ENCODE results near the gene CDH16.

CDH16 gene

DNA sequence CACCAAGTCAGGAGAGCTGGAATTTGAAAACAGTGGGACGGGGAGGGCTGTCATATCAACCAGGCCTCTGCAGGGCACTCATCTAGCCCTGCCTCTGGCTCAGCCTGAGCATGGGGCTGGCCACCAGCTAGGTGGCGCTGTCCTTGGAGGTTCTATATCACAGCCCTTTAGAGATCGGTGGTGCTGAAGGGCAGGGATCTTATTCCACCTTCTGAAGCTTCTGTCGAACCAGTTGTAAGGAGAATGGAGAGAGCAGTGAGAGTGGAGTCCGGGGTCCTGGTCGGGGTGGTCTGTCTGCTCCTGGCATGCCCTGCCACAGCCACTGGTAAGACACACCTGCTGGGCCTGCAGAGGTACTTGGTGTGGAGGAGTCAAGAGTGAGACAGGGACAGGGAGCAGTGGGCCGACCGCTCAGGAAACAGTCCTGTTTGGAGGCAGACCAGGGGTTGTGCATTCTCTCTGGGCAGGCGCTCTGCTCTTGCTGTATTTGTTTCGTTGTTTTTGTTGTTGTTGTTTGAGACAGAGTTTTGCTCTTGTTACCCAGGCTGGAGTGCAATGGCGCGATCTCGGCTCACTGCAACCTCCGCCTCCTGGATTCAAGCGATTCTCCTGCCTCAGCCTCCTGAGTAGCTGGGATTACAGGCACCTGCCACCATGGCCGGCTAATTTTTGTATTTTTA is 42.5 kb upstream of the CDH16 start, which contains the start of gene CES3 (continued):
- TF ChIP-seq ZBTB8A (tag by site-specific recombination; IDR thresholded peaks at IDR 0.05): peak; percentile 44
- TF ChIP-seq YY2 (tag by site-specific recombination; IDR thresholded peaks at IDR 0.05): no peak
- TF ChIP-seq SP2 (tag by site-specific recombination; IDR thresholded peaks at IDR 0.05): no peak
- TF ChIP-seq ZNF785 (tag by site-specific recombination; IDR thresholded peaks at IDR 0.05): no peak
- TF ChIP-seq KLF16 (tag by site-specific recombination; IDR thresholded peaks at IDR 0.05): no peak
- no peak for TF ChIP-seq ZNF571 (tag by site-specific recombination; IDR thresholded peaks at IDR 0.05)
- TF ChIP-seq, protein P1, sequence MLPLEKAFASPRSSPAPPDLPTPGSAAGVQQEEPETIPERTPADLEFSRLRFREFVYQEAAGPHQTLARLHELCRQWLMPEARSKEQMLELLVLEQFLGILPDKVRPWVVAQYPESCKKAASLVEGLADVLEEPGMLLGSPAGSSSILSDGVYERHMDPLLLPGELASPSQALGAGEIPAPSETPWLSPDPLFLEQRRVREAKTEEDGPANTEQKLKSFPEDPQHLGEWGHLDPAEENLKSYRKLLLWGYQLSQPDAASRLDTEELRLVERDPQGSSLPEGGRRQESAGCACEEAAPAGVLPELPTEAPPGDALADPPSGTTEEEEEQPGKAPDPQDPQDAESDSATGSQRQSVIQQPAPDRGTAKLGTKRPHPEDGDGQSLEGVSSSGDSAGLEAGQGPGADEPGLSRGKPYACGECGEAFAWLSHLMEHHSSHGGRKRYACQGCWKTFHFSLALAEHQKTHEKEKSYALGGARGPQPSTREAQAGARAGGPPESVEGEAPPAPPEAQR (tag by site-specific recombination; IDR thresholded peaks at IDR 0.05): no peak
- no peak for TF ChIP-seq TCF7L2 (IDR thresholded peaks at IDR 0.05; ENCODE audit: borderline replicate concordance, low read depth, low read length)
- TF ChIP-seq, protein P2, sequence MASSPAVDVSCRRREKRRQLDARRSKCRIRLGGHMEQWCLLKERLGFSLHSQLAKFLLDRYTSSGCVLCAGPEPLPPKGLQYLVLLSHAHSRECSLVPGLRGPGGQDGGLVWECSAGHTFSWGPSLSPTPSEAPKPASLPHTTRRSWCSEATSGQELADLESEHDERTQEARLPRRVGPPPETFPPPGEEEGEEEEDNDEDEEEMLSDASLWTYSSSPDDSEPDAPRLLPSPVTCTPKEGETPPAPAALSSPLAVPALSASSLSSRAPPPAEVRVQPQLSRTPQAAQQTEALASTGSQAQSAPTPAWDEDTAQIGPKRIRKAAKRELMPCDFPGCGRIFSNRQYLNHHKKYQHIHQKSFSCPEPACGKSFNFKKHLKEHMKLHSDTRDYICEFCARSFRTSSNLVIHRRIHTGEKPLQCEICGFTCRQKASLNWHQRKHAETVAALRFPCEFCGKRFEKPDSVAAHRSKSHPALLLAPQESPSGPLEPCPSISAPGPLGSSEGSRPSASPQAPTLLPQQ (tag by site-specific recombination; IDR thresholded peaks at IDR 0.05): no peak
- no peak for TF ChIP-seq ZNF473 (tag by site-specific recombination; IDR thresholded peaks at IDR 0.05)
- peak; percentile 83 for TF ChIP-seq ZBTB17 (tag by site-specific recombination; IDR thresholded peaks at IDR 0.05)
- TF ChIP-seq MYNN (tag by site-specific recombination; IDR thresholded peaks at IDR 0.05; ENCODE audit: borderline replicate concordance): no peak
- TF ChIP-seq ZNF354C (tag by site-specific recombination; IDR thresholded peaks at IDR 0.05; ENCODE audit: borderline replicate concordance, low read depth): no peak
- TF ChIP-seq EGR2 (tag by site-specific recombination; IDR thresholded peaks at IDR 0.05; ENCODE audit: low read depth): no peak
- no peak for TF ChIP-seq ZNF596 (tag by site-specific recombination; IDR thresholded peaks at IDR 0.05)
- TF ChIP-seq IKZF3 (tag by site-specific recombination; IDR thresholded peaks at IDR 0.05): 0 out of 2 replicates have a peak, but pooled peaks have one; percentile 23
- TF ChIP-seq PRDM6 (tag by site-specific recombination; IDR thresholded peaks at IDR 0.05): no peak
- TF ChIP-seq, protein P3, sequence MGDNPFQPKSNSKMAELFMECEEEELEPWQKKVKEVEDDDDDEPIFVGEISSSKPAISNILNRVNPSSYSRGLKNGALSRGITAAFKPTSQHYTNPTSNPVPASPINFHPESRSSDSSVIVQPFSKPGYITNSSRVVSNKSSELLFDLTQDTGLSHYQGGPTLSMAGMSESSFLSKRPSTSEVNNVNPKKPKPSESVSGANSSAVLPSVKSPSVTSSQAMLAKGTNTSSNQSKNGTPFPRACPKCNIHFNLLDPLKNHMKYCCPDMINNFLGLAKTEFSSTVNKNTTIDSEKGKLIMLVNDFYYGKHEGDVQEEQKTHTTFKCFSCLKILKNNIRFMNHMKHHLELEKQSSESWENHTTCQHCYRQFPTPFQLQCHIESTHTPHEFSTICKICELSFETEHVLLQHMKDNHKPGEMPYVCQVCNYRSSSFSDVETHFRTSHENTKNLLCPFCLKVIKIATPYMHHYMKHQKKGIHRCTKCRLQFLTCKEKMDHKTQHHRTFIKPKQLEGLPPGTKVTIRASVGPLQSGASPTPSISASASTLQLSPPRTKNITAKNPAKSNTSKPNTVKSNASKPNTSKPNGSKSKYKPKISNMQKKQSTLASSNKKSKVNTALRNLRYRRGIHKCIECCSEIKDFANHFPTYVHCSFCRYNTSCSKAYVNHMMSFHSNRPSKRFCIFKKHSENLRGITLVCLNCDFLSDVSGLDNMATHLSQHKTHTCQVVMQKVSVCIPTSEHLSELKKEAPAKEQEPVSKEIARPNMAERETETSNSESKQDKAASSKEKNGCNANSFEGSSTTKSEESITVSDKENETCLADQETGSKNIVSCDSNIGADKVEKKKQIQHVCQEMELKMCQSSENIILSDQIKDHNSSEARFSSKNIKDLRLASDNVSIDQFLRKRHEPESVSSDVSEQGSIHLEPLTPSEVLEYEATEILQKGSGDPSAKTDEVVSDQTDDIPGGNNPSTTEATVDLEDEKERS (tag by site-specific recombination; IDR thresholded peaks at IDR 0.05): no peak
- TF ChIP-seq ZNF174 (tag by site-specific recombination; IDR thresholded peaks at IDR 0.05): no peak
- no peak for TF ChIP-seq KLF7 (tag by site-specific recombination; IDR thresholded peaks at IDR 0.05; ENCODE audit: borderline replicate concordance)
- TF ChIP-seq ZNF561 (tag by site-specific recombination; IDR thresholded peaks at IDR 0.05; ENCODE audit: borderline replicate concordance): no peak
- TF ChIP-seq ZNF37A (tag by site-specific recombination; IDR thresholded peaks at IDR 0.05): no peak
- 0 out of 2 replicates have a peak, but pooled peaks have one; percentile 33 for TF ChIP-seq ZNF843 (tag by site-specific recombination; IDR thresholded peaks at IDR 0.05)
- TF ChIP-seq ZNF701 (tag by site-specific recombination; IDR thresholded peaks at IDR 0.05): no peak
- TF ChIP-seq, protein P4, sequence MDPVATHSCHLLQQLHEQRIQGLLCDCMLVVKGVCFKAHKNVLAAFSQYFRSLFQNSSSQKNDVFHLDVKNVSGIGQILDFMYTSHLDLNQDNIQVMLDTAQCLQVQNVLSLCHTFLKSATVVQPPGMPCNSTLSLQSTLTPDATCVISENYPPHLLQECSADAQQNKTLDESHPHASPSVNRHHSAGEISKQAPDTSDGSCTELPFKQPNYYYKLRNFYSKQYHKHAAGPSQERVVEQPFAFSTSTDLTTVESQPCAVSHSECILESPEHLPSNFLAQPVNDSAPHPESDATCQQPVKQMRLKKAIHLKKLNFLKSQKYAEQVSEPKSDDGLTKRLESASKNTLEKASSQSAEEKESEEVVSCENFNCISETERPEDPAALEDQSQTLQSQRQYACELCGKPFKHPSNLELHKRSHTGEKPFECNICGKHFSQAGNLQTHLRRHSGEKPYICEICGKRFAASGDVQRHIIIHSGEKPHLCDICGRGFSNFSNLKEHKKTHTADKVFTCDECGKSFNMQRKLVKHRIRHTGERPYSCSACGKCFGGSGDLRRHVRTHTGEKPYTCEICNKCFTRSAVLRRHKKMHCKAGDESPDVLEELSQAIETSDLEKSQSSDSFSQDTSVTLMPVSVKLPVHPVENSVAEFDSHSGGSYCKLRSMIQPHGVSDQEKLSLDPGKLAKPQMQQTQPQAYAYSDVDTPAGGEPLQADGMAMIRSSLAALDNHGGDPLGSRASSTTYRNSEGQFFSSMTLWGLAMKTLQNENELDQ (tag by site-specific recombination; IDR thresholded peaks at IDR 0.05; ENCODE audit: low read depth): no peak
- no peak for TF ChIP-seq ZNF544 (tag by site-specific recombination; IDR thresholded peaks at IDR 0.05)
- TF ChIP-seq ZNF768 (tag by site-specific recombination; IDR thresholded peaks at IDR 0.05): no peak
- TF ChIP-seq ZNF660 (tag by site-specific recombination; IDR thresholded peaks at IDR 0.05): peak; percentile 76
- TF ChIP-seq, protein P5, sequence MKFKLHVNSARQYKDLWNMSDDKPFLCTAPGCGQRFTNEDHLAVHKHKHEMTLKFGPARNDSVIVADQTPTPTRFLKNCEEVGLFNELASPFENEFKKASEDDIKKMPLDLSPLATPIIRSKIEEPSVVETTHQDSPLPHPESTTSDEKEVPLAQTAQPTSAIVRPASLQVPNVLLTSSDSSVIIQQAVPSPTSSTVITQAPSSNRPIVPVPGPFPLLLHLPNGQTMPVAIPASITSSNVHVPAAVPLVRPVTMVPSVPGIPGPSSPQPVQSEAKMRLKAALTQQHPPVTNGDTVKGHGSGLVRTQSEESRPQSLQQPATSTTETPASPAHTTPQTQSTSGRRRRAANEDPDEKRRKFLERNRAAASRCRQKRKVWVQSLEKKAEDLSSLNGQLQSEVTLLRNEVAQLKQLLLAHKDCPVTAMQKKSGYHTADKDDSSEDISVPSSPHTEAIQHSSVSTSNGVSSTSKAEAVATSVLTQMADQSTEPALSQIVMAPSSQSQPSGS (tag by site-specific recombination; IDR thresholded peaks at IDR 0.05; ENCODE audit: low read depth): no peak

Data from HEK293 (cell line).